ENCODE measurements around the gene F5.

F5 gene

GRCh38 chr1:169588112-169588511, 1.8 kb upstream of the F5 start:
- DNase-seq (ENCODE audit: low read depth) = no peak

- DNase-seq (ENCODE audit: low read depth) = no peak
These were observed 250 bp downstream of the F5 start for GRCh38 chr1:169586067-169586394.

- DNase-seq (ENCODE audit: low read depth) = no peak
These were observed 1.1 kb downstream of the F5 start for GRCh38 chr1:169585181-169585580.

GRCh38 chr1:169584483-169585144, 1.7 kb downstream of the F5 start:
- no peak for DNase-seq (ENCODE audit: low read depth)

GRCh38 chr1:169577981-169578738, 8.1 kb downstream of the F5 start:
- no peak for DNase-seq (ENCODE audit: low read depth)

- no peak for DNase-seq (ENCODE audit: low read depth)
These were observed 9.3 kb downstream of the F5 start for GRCh38 chr1:169576935-169577331.

GRCh38 chr1:169576241-169576934, 9.9 kb downstream of the F5 start:
- no peak for DNase-seq (ENCODE audit: low read depth)

- no peak for DNase-seq (ENCODE audit: low read depth)
These were observed 11.9 kb downstream of the F5 start for GRCh38 chr1:169574336-169574735.

- no peak for DNase-seq (ENCODE audit: low read depth)
These were observed 14.1 kb downstream of the F5 start for GRCh38 chr1:169572187-169572586.

GRCh38 chr1:169571450-169571849, 14.8 kb downstream of the F5 start:
- no peak for DNase-seq (ENCODE audit: low read depth)

GRCh38 chr1:169570172-169570574, 16.1 kb downstream of the F5 start:
- DNase-seq (ENCODE audit: low read depth) = no peak

GRCh38 chr1:169568497-169568896, 17.8 kb downstream of the F5 start:
- DNase-seq (ENCODE audit: low read depth) = no peak

GRCh38 chr1:169565335-169566271, 20.7 kb downstream of the F5 start:
- no peak for DNase-seq (ENCODE audit: low read depth)

GRCh38 chr1:169563650-169564049, 22.6 kb downstream of the F5 start:
- DNase-seq (ENCODE audit: low read depth) = no peak

- no peak for DNase-seq (ENCODE audit: low read depth)
These were observed 23.2 kb downstream of the F5 start for GRCh38 chr1:169563019-169563615.

GRCh38 chr1:169561692-169562091, 24.6 kb downstream of the F5 start:
- no peak for DNase-seq (ENCODE audit: low read depth)

GRCh38 chr1:169557131-169557530, 29.1 kb downstream of the F5 start:
- no peak for DNase-seq (ENCODE audit: low read depth)

- DNase-seq (ENCODE audit: low read depth) = peak; percentile 24
These were observed 36.0 kb downstream of the F5 start for GRCh38 chr1:169550294-169550693.

GRCh38 chr1:169548282-169548681, 38.0 kb downstream of the F5 start:
- no peak for DNase-seq (ENCODE audit: low read depth)

GRCh38 chr1:169546087-169546995, 39.9 kb downstream of the F5 start:
- DNase-seq (ENCODE audit: low read depth) = peak; percentile 73

- DNase-seq (ENCODE audit: low read depth) = no peak
These were observed 40.8 kb downstream of the F5 start for GRCh38 chr1:169545472-169545871.
